Measurements from ENCODE around the gene MFSD1. TPM values are rescaled to one million over a fixed set of nuclear protein-coding genes. Genes with fewer than 3 reads are reported as not detected.

MFSD1 gene
- total and polyA plus RNA-seq, 2 donors (not counting 1 experiment from before 2014, with no cell fraction given), result 16.4 to 31.8 TPM

GRCh38 chr3:158831861-158832260 is 30.0 kb downstream of the MFSD1 start:
- Mint-ChIP-seq H3K4me1 (no peaks in the 10 kb centered on the region), H3K4me3 (no peak overlapping the region), H3K27ac (no peak overlapping the region), H3K27me3 (no peaks in the 10 kb centered on the region), H3K9me3 (ENCODE audit: insufficient read depth) (no peaks in the 10 kb centered on the region)
- Histone ChIP-seq H4K20me1 (ENCODE audit: control insufficient read depth, insufficient read depth, low read length, poor library complexity, severe bottlenecking) (no peaks in the 10 kb centered on the region), H3K27me3 (replicated peaks in 1 of 4; ENCODE audit: control extremely low read depth in 1 of 4, control insufficient read depth in 3 of 4, insufficient read depth in 4 of 4, low read length in 3 of 4) (no peaks in the 10 kb centered on the region), H3K4me3 (ENCODE audit: control extremely low read depth in 1 of 5, extremely low read depth in 1 of 5, insufficient read depth in 1 of 5, low read depth in 2 of 5, low read length in 4 of 5) (no peak overlapping the region), H3K4me1 (ENCODE audit: control insufficient read depth in 2 of 2, insufficient read depth in 2 of 2, low read length in 2 of 2) (no peaks in the 10 kb centered on the region), H3K36me3 (replicated peaks in 1 of 2; ENCODE audit: control extremely low read depth in 1 of 2, control insufficient read depth in 1 of 2, extremely low read depth in 1 of 2, insufficient read depth in 2 of 2, low read length in 1 of 2) (peaks cover 3 to 28% of the 10 kb centered on the region in 2 experiments), H3K27ac (ENCODE audit: low read length in 2 of 2) (no peak overlapping the region), H3K9ac (ENCODE audit: low read length) (no peak overlapping the region), H3K79me2 (ENCODE audit: control insufficient read depth, insufficient read depth, low read length) (no peaks in the 10 kb centered on the region), H3K4me2 (replicated peaks; ENCODE audit: low read depth, low read length, poor library complexity, severe bottlenecking) (no peak overlapping the region), H2AFZ (ENCODE audit: insufficient read depth, low read depth, low read length, poor library complexity, severe bottlenecking) (no peak overlapping the region), H3K9me3 (ENCODE audit: control extremely low read depth in 1 of 3, control insufficient read depth in 2 of 3, insufficient read depth in 1 of 3, low read length in 2 of 3) (no peaks in the 10 kb centered on the region)
- ChIA-PET CTCF (interaction anchor here (0.5 kb wide), 1 partner anchor 16 kb away, joined by 3 read pairs; no protein-coding TSS in a partner anchor), POLR2A (no interaction called here)
- no CpG with 5 or more reads among the region's 2 CpGs for WGBS (ENCODE audit: insufficient coverage)
- TF ChIP-seq EZH2 (IDR thresholded peaks at IDR 0.05; ENCODE audit: borderline replicate concordance, insufficient read depth, low read depth, low read length, poor library complexity, severe bottlenecking) (no peak), CTCF (IDR thresholded peaks at IDR 0.05) (no peak)
- DNase-seq, result no peak
- no peak for ATAC-seq (ENCODE audit: low read depth)
- intact Hi-C loops (cut with micrococcal nuclease), result no loop called here

GRCh38 chr3:158835631-158836030 is 33.8 kb downstream of the MFSD1 start:
- no peak overlapping the region for H3K4me3 Mint-ChIP-seq
- ChIA-PET POLR2A (no interaction called here), CTCF (interaction anchor here (1.3 kb wide), 1 partner anchor 11 kb away, joined by 5 read pairs; no protein-coding TSS in a partner anchor)
- no peak overlapping the region for H3K27ac Mint-ChIP-seq
- no peaks in the 10 kb centered on the region for H3K27me3 Mint-ChIP-seq
- Histone ChIP-seq H2AFZ (ENCODE audit: insufficient read depth, low read depth, low read length, poor library complexity, severe bottlenecking) (no peak overlapping the region), H3K4me1 (ENCODE audit: control insufficient read depth in 2 of 2, insufficient read depth in 2 of 2, low read length in 2 of 2) (no peaks in the 10 kb centered on the region), H3K27me3 (replicated peaks in 1 of 4; ENCODE audit: control extremely low read depth in 1 of 4, control insufficient read depth in 3 of 4, insufficient read depth in 4 of 4, low read length in 3 of 4) (no peaks in the 10 kb centered on the region), H3K9ac (ENCODE audit: low read length) (no peak overlapping the region), H4K20me1 (ENCODE audit: control insufficient read depth, insufficient read depth, low read length, poor library complexity, severe bottlenecking) (no peaks in the 10 kb centered on the region), H3K36me3 (replicated peaks in 1 of 2; ENCODE audit: control extremely low read depth in 1 of 2, control insufficient read depth in 1 of 2, extremely low read depth in 1 of 2, insufficient read depth in 2 of 2, low read length in 1 of 2) (peaks cover 3 to 7% of the 10 kb centered on the region in 2 experiments), H3K79me2 (ENCODE audit: control insufficient read depth, insufficient read depth, low read length) (no peaks in the 10 kb centered on the region), H3K27ac (ENCODE audit: low read length in 2 of 2) (no peak overlapping the region), H3K4me2 (replicated peaks; ENCODE audit: low read depth, low read length, poor library complexity, severe bottlenecking) (no peak overlapping the region), H3K9me3 (ENCODE audit: control extremely low read depth in 1 of 3, control insufficient read depth in 2 of 3, insufficient read depth in 1 of 3, low read length in 2 of 3) (no peaks in the 10 kb centered on the region), H3K4me3 (ENCODE audit: control extremely low read depth in 1 of 5, extremely low read depth in 1 of 5, insufficient read depth in 1 of 5, low read depth in 2 of 5, low read length in 4 of 5) (no peak overlapping the region)
- TF ChIP-seq EZH2 (IDR thresholded peaks at IDR 0.05; ENCODE audit: borderline replicate concordance, insufficient read depth, low read depth, low read length, poor library complexity, severe bottlenecking) (no peak), CTCF (IDR thresholded peaks at IDR 0.05) (no peak)
- intact Hi-C loops (cut with micrococcal nuclease), result no loop called here
- ATAC-seq (ENCODE audit: low read depth) (no peak), DNase-seq (no peak)
- H3K9me3 Mint-ChIP-seq (ENCODE audit: insufficient read depth), result no peaks in the 10 kb centered on the region
- 100% methylated on average over 1 of the region's 3 CpGs for WGBS (ENCODE audit: insufficient coverage)
- no peaks in the 10 kb centered on the region for H3K4me1 Mint-ChIP-seq
